ENCODE data around the gene NEU3.

DNA sequence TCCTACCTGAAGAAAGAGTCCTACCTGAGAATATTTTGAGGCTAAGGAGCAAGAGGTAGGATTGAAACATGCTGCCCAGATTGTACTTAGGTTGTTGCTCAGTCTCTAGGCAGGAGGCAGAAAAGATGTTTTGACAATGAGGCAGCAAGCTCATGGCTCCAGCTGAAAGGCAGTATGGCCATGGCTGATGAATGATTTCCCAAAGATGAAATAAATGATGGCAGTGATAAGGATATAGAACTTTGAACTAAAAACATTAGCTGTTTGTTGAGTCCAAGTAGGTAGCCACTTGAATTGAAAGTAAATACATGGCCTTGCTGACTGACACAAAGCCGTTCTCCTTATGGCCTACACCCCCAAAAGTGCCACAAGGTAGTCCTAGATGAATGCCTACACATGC lies 6.8 kb upstream of the NEU3 start:
- TF ChIP-seq, protein P1, sequence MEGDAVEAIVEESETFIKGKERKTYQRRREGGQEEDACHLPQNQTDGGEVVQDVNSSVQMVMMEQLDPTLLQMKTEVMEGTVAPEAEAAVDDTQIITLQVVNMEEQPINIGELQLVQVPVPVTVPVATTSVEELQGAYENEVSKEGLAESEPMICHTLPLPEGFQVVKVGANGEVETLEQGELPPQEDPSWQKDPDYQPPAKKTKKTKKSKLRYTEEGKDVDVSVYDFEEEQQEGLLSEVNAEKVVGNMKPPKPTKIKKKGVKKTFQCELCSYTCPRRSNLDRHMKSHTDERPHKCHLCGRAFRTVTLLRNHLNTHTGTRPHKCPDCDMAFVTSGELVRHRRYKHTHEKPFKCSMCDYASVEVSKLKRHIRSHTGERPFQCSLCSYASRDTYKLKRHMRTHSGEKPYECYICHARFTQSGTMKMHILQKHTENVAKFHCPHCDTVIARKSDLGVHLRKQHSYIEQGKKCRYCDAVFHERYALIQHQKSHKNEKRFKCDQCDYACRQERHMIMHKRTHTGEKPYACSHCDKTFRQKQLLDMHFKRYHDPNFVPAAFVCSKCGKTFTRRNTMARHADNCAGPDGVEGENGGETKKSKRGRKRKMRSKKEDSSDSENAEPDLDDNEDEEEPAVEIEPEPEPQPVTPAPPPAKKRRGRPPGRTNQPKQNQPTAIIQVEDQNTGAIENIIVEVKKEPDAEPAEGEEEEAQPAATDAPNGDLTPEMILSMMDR (IDR thresholded peaks at IDR 0.05), result no peak
- no peak for TF ChIP-seq POLR2AphosphoS5 (IDR thresholded peaks at IDR 0.05; ENCODE audit: low read depth, low read length)

Measured in Panc1 (cell line).